Muscle of leg (tissue), 11 donors: ENCODE data around the gene TRIP12. TPM values are rescaled to one million over a fixed set of nuclear protein-coding genes. Genes with fewer than 3 reads are reported as not detected.
"Not testable (repeated sequence)": the region's sequence is repeated elsewhere in the genome, so short reads cannot be mapped to it uniquely, and the experiment has no call there.

Experiments used
- DNase-seq: peaks from one replicate; pipeline ENCODE4 v3.0.0; 2013
- H3K27ac ChIP-seq: one replicate; pipeline ENCODE4 v1.5.1; 2013; ENCODE audit warnings: mild to moderate bottlenecking, low read length, control low read depth
- H3K27me3 ChIP-seq: one replicate; pipeline ENCODE4 v1.6.1; 2013; ENCODE audit warnings: low read length; ENCODE audit not compliant: control insufficient read depth, insufficient read depth
- H3K36me3 ChIP-seq: one replicate; pipeline ENCODE4 v1.6.1; 2013; ENCODE audit warnings: low read length; ENCODE audit not compliant: control insufficient read depth, insufficient read depth
- H3K4me1 ChIP-seq: one replicate; pipeline ENCODE4 v1.6.1; 2013; ENCODE audit warnings: low read length; ENCODE audit not compliant: control insufficient read depth, insufficient read depth
- H3K4me3 ChIP-seq: one replicate; pipeline ENCODE4 v1.5.1; 2013; ENCODE audit warnings: low read length, control low read depth
- H3K9me3 ChIP-seq: replicated peaks from 2 replicates; pipeline ENCODE4 v1.6.1; 2013; ENCODE audit warnings: low read depth, low read length; ENCODE audit not compliant: control insufficient read depth
- WGBS: methylation state at CpG from one replicate; pipeline ENCODE4 v1.1.5; 2013; ENCODE audit warnings: missing lambda C conversion rate; ENCODE audit not compliant: insufficient coverage; 5-methylcytosine and 5-hydroxymethylcytosine counted together
- polyA plus RNA-seq, 8 donors: library from polyadenylated mRNA; unstranded; fragments of 120-200 nt; gene quantifications; one replicate each; pipeline versions ENCODE4 v1.2.1 to v1.2.3, GENCODE V29; 2013; ENCODE audit warnings: inconsistent platforms in 1 of 8, low replicate concordance in 1 of 8; ENCODE audit not compliant: insufficient read length in 8 of 8, insufficient read depth in 1 of 8
- total RNA-seq: library from RNA; stranded (reverse); fragments of 120-200 nt; gene quantifications from one replicate; pipeline ENCODE4 v1.2.4, GENCODE V29; 2013

TRIP12 gene
- total and polyA plus RNA-seq, 9 donors = 95.2 to 172 (median 145) TPM

GRCh38 chr2:229903037-229903436 lies 18.8 kb downstream of the TRIP12 start:
- Histone ChIP-seq H3K9me3 (no peaks in the 10 kb centered on the region), H3K36me3 (peaks cover 5% of the 10 kb centered on the region), H3K4me1 (peaks cover 2% of the 10 kb centered on the region), H3K4me3 (no peak overlapping the region), H3K27ac (no peak overlapping the region), H3K27me3 (no peaks in the 10 kb centered on the region)
- no peak for DNase-seq
- 86% methylated on average over 1 of the region's 3 CpGs for WGBS

- no peak overlapping the region for H3K27ac ChIP-seq
- peak; percentile 29 for DNase-seq
- H3K4me3 ChIP-seq = no peak overlapping the region
- 57% methylated on average over 2 of the region's 3 CpGs for whole genome bisulfite sequencing
- no peaks in the 10 kb centered on the region for H3K9me3 ChIP-seq
- peaks cover 2% of the 10 kb centered on the region for H3K4me1 ChIP-seq
- H3K27me3 ChIP-seq = no peaks in the 10 kb centered on the region
- H3K36me3 ChIP-seq = peaks cover 5% of the 10 kb centered on the region
These were observed 20.0 kb downstream of the TRIP12 start for GRCh38 chr2:229901819-229902218.

GRCh38 chr2:229900514-229900913 lies 21.3 kb downstream of the TRIP12 start:
- DNase-seq, H3K27ac ChIP-seq, H3K27me3 ChIP-seq, H3K9me3 ChIP-seq, H3K4me3 ChIP-seq, H3K4me1 ChIP-seq, H3K36me3 ChIP-seq: not testable (repeated sequence)
- WGBS = 100% methylated on average over 3 of the region's 9 CpGs

GRCh38 chr2:229900012-229900411 lies 21.8 kb downstream of the TRIP12 start:
- H3K27me3 ChIP-seq = no peaks in the 10 kb centered on the region
- DNase-seq = no peak
- no peak overlapping the region for H3K4me3 ChIP-seq
- no peaks in the 10 kb centered on the region for H3K9me3 ChIP-seq
- no peak overlapping the region for H3K27ac ChIP-seq
- no CpG with 5 or more reads among the region's 3 CpGs for WGBS
- peaks cover 2% of the 10 kb centered on the region for H3K4me1 ChIP-seq
- H3K36me3 ChIP-seq = peaks cover 5% of the 10 kb centered on the region

- no peak for DNase-seq
- H3K9me3 ChIP-seq = no peaks in the 10 kb centered on the region
- no peak overlapping the region for H3K4me3 ChIP-seq
- H3K4me1 ChIP-seq = peaks cover 2% of the 10 kb centered on the region
- WGBS = no CpG with 5 or more reads among the region's 3 CpGs
- H3K27ac ChIP-seq = no peak overlapping the region
- peaks cover 5% of the 10 kb centered on the region for H3K36me3 ChIP-seq
- H3K27me3 ChIP-seq = no peaks in the 10 kb centered on the region
These were observed 22.2 kb downstream of the TRIP12 start for GRCh38 chr2:229899604-229900003.

GRCh38 chr2:229896857-229897256 lies 25.0 kb downstream of the TRIP12 start:
- Histone ChIP-seq H3K27ac (no peak overlapping the region), H3K9me3 (no peaks in the 10 kb centered on the region), H3K36me3 (no peaks in the 10 kb centered on the region), H3K4me1 (peaks cover 2% of the 10 kb centered on the region), H3K27me3 (no peaks in the 10 kb centered on the region), H3K4me3 (no peak overlapping the region)
- WGBS = no CpG with 5 or more reads among the region's 1 CpG
- no peak for DNase-seq

- Histone ChIP-seq H3K9me3 (no peaks in the 10 kb centered on the region), H3K4me3 (no peak overlapping the region), H3K27me3 (no peaks in the 10 kb centered on the region), H3K36me3 (no peaks in the 10 kb centered on the region), H3K27ac (no peak overlapping the region), H3K4me1 (no peaks in the 10 kb centered on the region)
- no CpG with 5 or more reads among the region's 2 CpGs for WGBS
- no peak for DNase-seq
These were observed 32.8 kb downstream of the TRIP12 start for GRCh38 chr2:229889023-229889422.

GRCh38 chr2:229888031-229888430 lies 33.8 kb downstream of the TRIP12 start:
- Histone ChIP-seq H3K36me3 (no peaks in the 10 kb centered on the region), H3K4me3 (no peak overlapping the region), H3K27me3 (no peaks in the 10 kb centered on the region), H3K4me1 (no peaks in the 10 kb centered on the region), H3K9me3 (no peaks in the 10 kb centered on the region), H3K27ac (no peak overlapping the region)
- no peak for DNase-seq
- no CpG with 5 or more reads among the region's 1 CpG for WGBS

GRCh38 chr2:229887441-229887840 lies 34.4 kb downstream of the TRIP12 start:
- Histone ChIP-seq H3K27me3 (no peaks in the 10 kb centered on the region), H3K4me1 (no peaks in the 10 kb centered on the region), H3K4me3 (no peak overlapping the region), H3K27ac (no peak overlapping the region), H3K36me3 (no peaks in the 10 kb centered on the region), H3K9me3 (no peaks in the 10 kb centered on the region)
- WGBS = no CpG with 5 or more reads among the region's 1 CpG
- DNase-seq = no peak

- Histone ChIP-seq H3K4me3 (no peak overlapping the region), H3K27me3 (no peaks in the 10 kb centered on the region), H3K9me3 (no peaks in the 10 kb centered on the region), H3K27ac (no peak overlapping the region), H3K4me1 (no peaks in the 10 kb centered on the region), H3K36me3 (no peaks in the 10 kb centered on the region)
- no peak for DNase-seq
- WGBS = 89% methylated on average over 1 of the region's 5 CpGs
These were observed 36.8 kb downstream of the TRIP12 start for GRCh38 chr2:229884775-229885699.
